HEK293 (cell line): ENCODE measurements around the gene BHLHE41.
A peak's percentile ranks its signal among the peaks of the same experiment; 100 is the strongest.

ENCODE experiments used
- CTCF ChIA-PET: fragments of 350-600 bp; formaldehyde crosslinking; extraction: SDS; loops from one replicate; lab custom pipeline; 2021; ENCODE audit warnings: antibody characterized with exemption; lab: Yijun Ruan, JAX
- POLR2A ChIA-PET: fragments of 300-600 bp; formaldehyde crosslinking; extraction: SDS; loops from one replicate; lab custom pipeline; 2020; ENCODE audit warnings: antibody characterized with exemption, inconsistent platforms; lab: Yijun Ruan, JAX
- H3K27ac ChIP-seq: fragments of 200-500 bp; sonication (Bioruptor generic); 2 replicates; pipeline ENCODE4 v1.5.1; 2014; ENCODE audit warnings: low read depth, low read length, control low read depth, inconsistent platforms; ENCODE audit errors: extremely low read depth
- H3K36me3 ChIP-seq, 2 experiments: fragments of 200-500 bp in 1 of 2; sonication (Bioruptor generic) in 1 of 2; 1 replicate in 1 of 2; 2 replicates in 1 of 2; pipeline ENCODE4 v1.5.1; 2014 to 2017; ENCODE audit warnings: inconsistent platforms in 2 of 2, low read length in 2 of 2; ENCODE audit not compliant: control insufficient read depth in 2 of 2, insufficient read depth in 1 of 2
- H3K4me1 ChIP-seq: fragments of 200-500 bp; sonication (Bioruptor generic); 2 replicates; pipeline ENCODE4 v1.5.1; 2014; ENCODE audit warnings: mild to moderate bottlenecking, low read length, inconsistent platforms; ENCODE audit not compliant: control insufficient read depth, insufficient read depth
- H3K4me3 ChIP-seq: 2 replicates; pipeline ENCODE4 v1.5.1; 2011; ENCODE audit warnings: low read depth, mild to moderate bottlenecking, control low read depth, low read length, moderate library complexity
- H3K9me3 ChIP-seq: fragments of 200-500 bp; sonication (Bioruptor generic); 2 replicates; pipeline ENCODE4 v1.5.1; 2014; ENCODE audit warnings: low read depth, low read length, inconsistent platforms; ENCODE audit not compliant: control insufficient read depth, insufficient read depth
- GFI1B ChIP-seq: fragments of 450-650 bp; formaldehyde crosslinking; IDR thresholded peaks from 2 replicates; pipeline ENCODE4 v1.5.1; 2016; ENCODE audit warnings: missing biosample characterization, missing genetic modification characterization
- IKZF3 ChIP-seq: fragments of 450-650 bp; IDR thresholded peaks from 2 replicates; pipeline ENCODE4 v1.5.0; 2018; ENCODE audit warnings: missing biosample characterization, mild to moderate bottlenecking, missing genetic modification characterization, moderate library complexity
- INSM2 ChIP-seq: fragments of 450-650 bp; formaldehyde crosslinking; IDR thresholded peaks from 2 replicates; pipeline ENCODE4 v1.5.1; 2016; ENCODE audit warnings: missing biosample characterization, missing genetic modification characterization
- PRDM10 ChIP-seq: fragments of 450-650 bp; formaldehyde crosslinking; IDR thresholded peaks from 2 replicates; pipeline ENCODE4 v1.5.1; 2016; ENCODE audit warnings: missing biosample characterization, missing genetic modification characterization
- PRDM4 ChIP-seq: fragments of 450-650 bp; formaldehyde crosslinking; IDR thresholded peaks from 2 replicates; pipeline ENCODE4 v1.5.1; 2017; ENCODE audit warnings: missing biosample characterization, missing genetic modification characterization
- REPIN1 ChIP-seq: fragments of 450-650 bp; formaldehyde crosslinking; IDR thresholded peaks from 2 replicates; pipeline ENCODE4 v1.5.1; 2017; ENCODE audit warnings: missing biosample characterization, missing genetic modification characterization, low read depth
- SP2 ChIP-seq: fragments of 450-650 bp; formaldehyde crosslinking; IDR thresholded peaks from 2 replicates; pipeline ENCODE4 v1.5.1; 2016; ENCODE audit warnings: missing biosample characterization, missing genetic modification characterization
- ZBTB20 ChIP-seq: fragments of 450-650 bp; formaldehyde crosslinking; IDR thresholded peaks from 2 replicates; pipeline ENCODE4 v1.5.1; 2016; ENCODE audit warnings: missing biosample characterization, missing genetic modification characterization
- ZBTB44 ChIP-seq: fragments of 450-650 bp; IDR thresholded peaks from 2 replicates; pipeline ENCODE4 v1.5.1; 2018; ENCODE audit warnings: missing biosample characterization, mild to moderate bottlenecking, missing genetic modification characterization
- ZBTB6 ChIP-seq: fragments of 450-650 bp; formaldehyde crosslinking; IDR thresholded peaks from 2 replicates; pipeline ENCODE4 v1.5.1; 2017; ENCODE audit warnings: missing biosample characterization, missing genetic modification characterization
- ZFP69B ChIP-seq: fragments of 450-650 bp; formaldehyde crosslinking; IDR thresholded peaks from 2 replicates; pipeline ENCODE4 v1.5.1; 2016; ENCODE audit warnings: missing biosample characterization, missing genetic modification characterization
- ZNF155 ChIP-seq: fragments of 450-650 bp; formaldehyde crosslinking; IDR thresholded peaks from 2 replicates; pipeline ENCODE4 v1.5.1; 2016; ENCODE audit warnings: missing biosample characterization, missing genetic modification characterization
- ZNF223 ChIP-seq: fragments of 450-650 bp; formaldehyde crosslinking; IDR thresholded peaks from 2 replicates; pipeline ENCODE4 v1.5.1; 2016; ENCODE audit warnings: missing biosample characterization, missing genetic modification characterization
- ZNF311 ChIP-seq: fragments of 450-650 bp; formaldehyde crosslinking; IDR thresholded peaks from 2 replicates; pipeline ENCODE4 v1.5.1; 2017; ENCODE audit warnings: missing biosample characterization, missing genetic modification characterization, borderline replicate concordance
- ZNF350 ChIP-seq: fragments of 450-650 bp; formaldehyde crosslinking; IDR thresholded peaks from 2 replicates; pipeline ENCODE4 v1.5.0; 2017; ENCODE audit warnings: missing biosample characterization, mild to moderate bottlenecking, missing genetic modification characterization
- ZNF394 ChIP-seq: fragments of 450-650 bp; formaldehyde crosslinking; IDR thresholded peaks from 2 replicates; pipeline ENCODE4 v1.5.1; 2016; ENCODE audit warnings: missing biosample characterization, missing genetic modification characterization, mild to moderate bottlenecking, moderate library complexity, borderline replicate concordance
- ZNF776 ChIP-seq: fragments of 450-650 bp; formaldehyde crosslinking; IDR thresholded peaks from 2 replicates; pipeline ENCODE4 v1.5.0; 2017; ENCODE audit warnings: missing biosample characterization, missing genetic modification characterization, borderline replicate concordance
- ZNF777 ChIP-seq: fragments of 450-650 bp; formaldehyde crosslinking; IDR thresholded peaks from 2 replicates; pipeline ENCODE4 v1.5.1; 2017; ENCODE audit warnings: missing biosample characterization, missing genetic modification characterization, borderline replicate concordance
- ZNF837 ChIP-seq: fragments of 450-650 bp; formaldehyde crosslinking; IDR thresholded peaks from 2 replicates; pipeline ENCODE4 v1.5.1; 2016; ENCODE audit warnings: missing biosample characterization, missing genetic modification characterization

BHLHE41 gene

GRCh38 chr12:26123482-26123980 lies 1.3 kb downstream of the BHLHE41 start:
- POLR2A ChIA-PET = interaction anchor here (1.2 to 2.2 kb wide), 3 partner anchors 9 to 175 kb away, joined by 3 to 8 read pairs (median 3); no protein-coding TSS in a partner anchor
- Histone ChIP-seq H3K9me3 (no peaks in the 10 kb centered on the region), H3K36me3 (no peaks in the 10 kb centered on the region), H3K27ac (peak overlapping the region; percentile 86; the same call in 1 of the 2 replicates), H3K4me1 (peaks cover 9% of the 10 kb centered on the region), H3K4me3 (no peak overlapping the region)
- CTCF ChIA-PET = interaction anchor here (0.7 to 2.3 kb wide), 5 partner anchors 26 to 712 kb away, joined by 3 to 11 read pairs (median 3); no protein-coding TSS in a partner anchor
- TF ChIP-seq ZBTB44 (tag by site-specific recombination) = no peak
- peak; percentile 66 for TF ChIP-seq PRDM4 (tag by site-specific recombination)
- no peak for TF ChIP-seq ZNF311
- 0 out of 2 replicates have a peak, but pooled peaks have one; percentile 1 for TF ChIP-seq PRDM10 (tag by site-specific recombination)
- TF ChIP-seq ZBTB20 = 0 out of 2 replicates have a peak, but pooled peaks have one; percentile 37

- Histone ChIP-seq H3K9me3 (no peaks in the 10 kb centered on the region), H3K4me3 (peak overlapping the region; percentile 63), H3K4me1 (peaks cover 9% of the 10 kb centered on the region; the same call in 1 of the 2 replicates), H3K36me3 (no peaks in the 10 kb centered on the region), H3K27ac (peak overlapping the region; percentile 86; the same call in 1 of the 2 replicates)
- POLR2A ChIA-PET = interaction anchor here (2.2 kb wide), 1 partner anchor 9 kb away, joined by 8 read pairs; no protein-coding TSS in a partner anchor
- CTCF ChIA-PET = interaction anchor here (0.7 to 2.3 kb wide), 10 partner anchors 26 to 713 kb away, joined by 3 to 11 read pairs (median 3); no protein-coding TSS in a partner anchor
- TF ChIP-seq ZNF350 (tag by site-specific recombination) (no peak), SP2 (tag by site-specific recombination) (no peak), ZNF776 (no peak), ZNF837 (no peak), ZFP69B (tag by site-specific recombination) (peak; percentile 68; the same call in 1 of the 2 replicates), REPIN1 (tag by site-specific recombination) (no peak), ZBTB6 (tag by site-specific recombination) (no peak), ZNF394 (tag by site-specific recombination) (peak; percentile 78; the same call in 1 of the 2 replicates), ZNF777 (tag by site-specific recombination) (0 out of 2 replicates have a peak, but pooled peaks have one; percentile 52), IKZF3 (tag by site-specific recombination) (no peak), ZNF155 (tag by site-specific recombination) (no peak), ZNF223 (no peak), INSM2 (tag by site-specific recombination) (no peak; the same call in 1 of the 2 replicates), GFI1B (tag by site-specific recombination) (no peak)
Observed at GRCh38 chr12:26122681-26123481, 2.0 kb downstream of the BHLHE41 start.
